ENCODE results near the gene EHMT1. TPM values are rescaled to one million over a fixed set of nuclear protein-coding genes. Genes with fewer than 3 reads are reported as not detected.

EHMT1 gene
- total and polyA plus RNA-seq, 2 experiments from 2014 or later: 46.0 to 47.7 TPM

- DNase-seq (ENCODE audit: low spot score): no peak
- no peaks in the 10 kb centered on the region for H4K20me1 ChIP-seq (ENCODE audit: insufficient read depth, poor library complexity, severe bottlenecking)
- 96% methylated on average over 21 of the region's 21 CpGs for WGBS (ENCODE audit: low lambda C conversion rate, missing lambda C conversion rate)
- H3K27ac ChIP-seq: no peak overlapping the region
- no peaks in the 10 kb centered on the region for H3K27me3 ChIP-seq
- H3K4me1 ChIP-seq (ENCODE audit: insufficient read depth): no peaks in the 10 kb centered on the region
- no peaks in the 10 kb centered on the region for H3K79me2 ChIP-seq
- TF ChIP-seq EZH2 (IDR thresholded peaks at IDR 0.05; ENCODE audit: borderline replicate concordance): no peak
- TF ChIP-seq CTCF (IDR thresholded peaks at IDR 0.05; ENCODE audit: poor library complexity): no peak
- TF ChIP-seq EZH2phosphoT487 (IDR thresholded peaks at IDR 0.05; ENCODE audit: low read depth, severe bottlenecking, unreplicated experiment): no peak
- no peak overlapping the region for H2AFZ ChIP-seq
- no peaks in the 10 kb centered on the region for H3K9me3 ChIP-seq (ENCODE audit: low read depth)
- no peak overlapping the region for H3K4me3 ChIP-seq
- no peak overlapping the region for H3K4me2 ChIP-seq
- no peaks in the 10 kb centered on the region for H3K36me3 ChIP-seq (replicated peaks; ENCODE audit: insufficient read depth, low read depth)
- no peaks in the 10 kb centered on the region for H3K9me2 ChIP-seq (replicated peaks; ENCODE audit: insufficient read depth)
Observed at GRCh38 chr9:137798901-137799629, 180.3 kb downstream of the EHMT1 start.

DNA sequence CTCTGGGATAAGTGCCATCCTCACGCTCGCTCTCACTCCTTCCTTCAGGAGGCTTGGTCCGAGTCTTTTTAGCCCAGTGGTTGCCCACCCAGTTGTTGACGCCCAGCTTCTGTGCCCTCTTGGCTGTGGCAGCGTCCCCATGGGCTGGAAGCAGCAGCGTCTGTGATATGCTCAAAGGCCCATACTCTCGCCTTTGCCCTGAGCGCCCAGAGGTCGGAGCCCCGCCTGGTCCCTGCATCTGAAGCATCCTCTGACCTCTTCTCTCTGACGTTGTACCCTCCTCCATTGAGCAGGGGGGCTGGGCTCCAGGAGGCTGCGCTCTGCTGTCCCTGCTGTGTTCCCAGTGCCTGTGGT lies 180.8 kb downstream of the EHMT1 start:
- H3K4me3 ChIP-seq: no peak overlapping the region
- DNase-seq (ENCODE audit: low spot score): no peak
- 96% methylated on average over 12 of the region's 12 CpGs for WGBS (ENCODE audit: low lambda C conversion rate, missing lambda C conversion rate)
- H2AFZ ChIP-seq: no peak overlapping the region
- H3K9me2 ChIP-seq (replicated peaks; ENCODE audit: insufficient read depth): no peaks in the 10 kb centered on the region
- no peaks in the 10 kb centered on the region for H3K36me3 ChIP-seq (replicated peaks; ENCODE audit: insufficient read depth, low read depth)
- H4K20me1 ChIP-seq (ENCODE audit: insufficient read depth, poor library complexity, severe bottlenecking): no peaks in the 10 kb centered on the region
- H3K27me3 ChIP-seq: no peaks in the 10 kb centered on the region
- H3K4me2 ChIP-seq: no peak overlapping the region
- no peaks in the 10 kb centered on the region for H3K9me3 ChIP-seq (ENCODE audit: low read depth)
- H3K4me1 ChIP-seq (ENCODE audit: insufficient read depth): no peaks in the 10 kb centered on the region
- H3K27ac ChIP-seq: no peak overlapping the region
- no peaks in the 10 kb centered on the region for H3K79me2 ChIP-seq
- TF ChIP-seq CTCF (IDR thresholded peaks at IDR 0.05; ENCODE audit: poor library complexity) (no peak), EZH2phosphoT487 (IDR thresholded peaks at IDR 0.05; ENCODE audit: low read depth, severe bottlenecking, unreplicated experiment) (no peak), EZH2 (IDR thresholded peaks at IDR 0.05; ENCODE audit: borderline replicate concordance) (no peak)

DNA sequence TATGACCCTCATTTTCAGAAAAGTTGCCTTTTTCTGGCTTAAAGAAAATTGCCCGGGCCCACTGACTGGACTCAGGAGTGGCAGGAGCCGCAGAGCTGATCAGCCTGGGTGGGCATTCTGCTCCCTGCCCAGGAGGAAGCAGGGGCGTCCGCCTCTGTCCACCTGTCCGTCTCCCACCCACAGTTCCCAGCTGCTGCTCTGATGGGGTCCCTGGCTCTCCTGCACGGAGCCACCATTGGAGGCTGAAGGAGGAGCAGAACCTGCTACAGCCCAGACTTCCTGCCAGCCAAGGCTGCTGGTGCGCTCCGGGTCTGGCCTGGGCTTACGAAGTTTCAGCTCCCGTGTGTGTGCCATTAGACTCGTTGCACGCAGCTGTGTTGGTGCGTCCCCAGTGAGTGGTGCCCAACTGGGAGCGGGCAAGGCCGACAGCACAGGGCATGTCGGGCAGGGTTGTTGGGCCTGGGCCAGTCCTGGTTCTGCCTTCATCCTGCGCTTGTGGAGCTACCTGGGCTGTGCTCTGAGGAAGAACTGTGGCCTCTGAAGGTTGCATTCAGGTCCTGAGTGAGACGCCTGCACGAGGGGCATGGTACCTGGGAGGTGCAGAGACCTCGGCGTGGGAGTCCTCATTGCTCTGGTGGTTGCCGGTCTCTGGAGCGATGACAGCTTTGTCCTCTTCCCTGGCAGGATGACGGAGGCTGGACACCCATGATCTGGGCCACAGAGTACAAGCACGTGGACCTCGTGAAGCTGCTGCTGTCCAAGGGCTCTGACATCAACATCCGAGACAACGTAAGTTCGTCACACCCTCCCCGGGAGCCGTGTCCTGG lies 181.6 kb downstream of the EHMT1 start:
- Histone ChIP-seq H3K36me3 (replicated peaks; ENCODE audit: insufficient read depth, low read depth) (no peaks in the 10 kb centered on the region), H3K9me3 (ENCODE audit: low read depth) (no peaks in the 10 kb centered on the region), H3K4me2 (no peak overlapping the region), H4K20me1 (ENCODE audit: insufficient read depth, poor library complexity, severe bottlenecking) (no peaks in the 10 kb centered on the region), H3K79me2 (no peaks in the 10 kb centered on the region), H2AFZ (no peak overlapping the region), H3K27ac (no peak overlapping the region), H3K9me2 (replicated peaks; ENCODE audit: insufficient read depth) (no peaks in the 10 kb centered on the region), H3K4me1 (ENCODE audit: insufficient read depth) (no peaks in the 10 kb centered on the region), H3K4me3 (no peak overlapping the region), H3K27me3 (no peaks in the 10 kb centered on the region)
- no peak for DNase-seq (ENCODE audit: low spot score)
- WGBS (ENCODE audit: low lambda C conversion rate, missing lambda C conversion rate): 91% methylated on average over 31 of the region's 31 CpGs
- TF ChIP-seq EZH2phosphoT487 (IDR thresholded peaks at IDR 0.05; ENCODE audit: low read depth, severe bottlenecking, unreplicated experiment): no peak
- TF ChIP-seq EZH2 (IDR thresholded peaks at IDR 0.05; ENCODE audit: borderline replicate concordance): no peak
- no peak for TF ChIP-seq CTCF (IDR thresholded peaks at IDR 0.05; ENCODE audit: poor library complexity)
